Stimulated activated CD4-positive, alpha-beta T cell treated with anti-CD3 and anti-CD28 coated beads, Interleukin-12 subunit alpha, Interleukin-12 subunit beta, amount 100 ng/mL, for 24 hours (primary cell): ENCODE data around the gene TTK.

Source experiments
- DNase-seq, 2 experiments: peaks; one replicate each; pipeline ENCODE4 v3.0.0-alpha.2; 2020; ENCODE audit warnings: low read depth in 2 of 2

TTK gene

DNA sequence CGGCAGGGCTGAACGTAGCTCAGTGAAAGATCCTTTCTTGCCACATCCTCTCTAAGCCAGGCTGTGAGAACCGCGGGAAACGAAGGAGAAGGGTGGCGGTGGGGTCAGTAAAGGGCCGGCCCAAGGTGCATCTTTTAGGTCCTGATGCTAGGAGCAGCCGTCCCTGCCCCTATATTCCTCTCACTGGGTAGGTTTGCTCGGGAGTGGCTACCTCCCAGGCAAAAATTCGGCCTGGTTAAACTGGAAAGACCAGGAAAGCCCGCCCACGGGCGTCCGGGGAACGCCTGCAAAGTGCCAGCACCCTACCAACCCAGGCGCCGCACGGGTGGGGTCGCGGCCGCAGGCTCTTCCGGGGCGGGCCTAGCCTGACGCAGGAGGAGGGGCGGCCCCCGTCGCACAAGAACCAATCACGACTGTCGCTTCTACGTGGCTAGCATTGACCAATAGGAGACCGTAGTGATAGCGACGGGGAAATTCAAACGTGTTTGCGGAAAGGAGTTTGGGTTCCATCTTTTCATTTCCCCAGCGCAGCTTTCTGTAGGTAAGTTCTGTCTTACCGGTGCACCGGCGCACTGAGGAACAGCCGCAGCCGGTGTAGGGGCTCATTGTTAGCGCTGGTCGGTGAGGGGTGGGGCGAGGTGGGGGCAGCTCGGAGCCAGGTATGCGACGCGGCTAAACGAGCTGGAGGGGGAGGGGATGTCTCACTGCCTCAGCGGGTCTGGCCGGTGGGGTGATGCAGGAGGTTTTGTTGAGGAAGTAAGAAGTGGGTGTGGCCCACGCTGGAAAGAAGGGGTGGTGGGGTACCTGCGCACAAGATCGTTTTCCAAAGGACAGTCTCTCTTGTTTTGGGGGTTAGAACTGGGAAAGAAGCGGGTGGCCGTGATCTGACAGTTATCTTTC, at the start of gene TTK:
Gene TTK (plus strand): TSS at position 477 of the 900 bp plus-strand sequence. CDS start 1,195 bp downstream, outside the sequence.
- peak; percentile 79 to 81 for DNase-seq

- no peak for DNase-seq
These were observed 49.6 kb upstream of the TTK start for GRCh38 chr6:79954849-79955248.

GRCh38 chr6:79964607-79965081, 39.8 kb upstream of the TTK start:
- no peak for DNase-seq

GRCh38 chr6:79967178-79967577, 37.3 kb upstream of the TTK start:
- DNase-seq, result no peak

DNA sequence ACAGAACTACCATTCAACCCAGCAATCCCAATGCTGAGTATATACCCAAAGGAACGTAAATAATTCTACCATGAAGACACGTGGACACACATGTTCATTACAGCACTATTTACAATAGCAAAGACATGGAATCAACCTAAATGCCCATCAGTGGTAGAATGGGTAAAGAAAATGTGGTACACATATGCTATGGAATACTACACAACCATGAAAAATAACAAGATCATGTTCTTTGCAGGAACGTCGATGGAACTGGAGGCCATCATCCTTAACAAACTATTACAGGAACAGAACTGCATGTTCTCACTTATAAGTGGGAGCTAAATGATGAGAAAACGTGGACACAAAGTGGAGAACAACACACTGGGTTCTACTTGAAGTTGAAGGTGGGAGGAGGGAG, 34.7 kb upstream of the TTK start:
- DNase-seq, result no peak

DNA sequence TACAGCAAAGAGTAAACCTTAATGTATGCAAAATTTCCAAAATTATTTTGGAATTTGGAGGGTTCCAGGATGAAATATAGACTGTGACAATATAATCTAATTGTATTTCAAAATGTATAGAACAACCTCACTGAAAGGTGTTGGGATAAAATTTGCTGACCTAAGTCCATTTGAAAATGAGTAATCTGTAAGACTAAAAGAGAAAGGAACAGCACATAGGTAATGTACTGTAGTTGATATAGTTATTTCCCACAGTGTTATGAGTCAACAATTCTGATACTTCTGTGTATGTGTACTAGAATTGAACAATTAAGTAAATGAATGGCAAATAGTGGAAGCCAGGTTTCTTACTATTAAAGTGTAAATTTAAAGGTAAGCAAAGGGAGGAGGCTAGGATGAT, 33.3 kb upstream of the TTK start:
- no peak for DNase-seq

DNA sequence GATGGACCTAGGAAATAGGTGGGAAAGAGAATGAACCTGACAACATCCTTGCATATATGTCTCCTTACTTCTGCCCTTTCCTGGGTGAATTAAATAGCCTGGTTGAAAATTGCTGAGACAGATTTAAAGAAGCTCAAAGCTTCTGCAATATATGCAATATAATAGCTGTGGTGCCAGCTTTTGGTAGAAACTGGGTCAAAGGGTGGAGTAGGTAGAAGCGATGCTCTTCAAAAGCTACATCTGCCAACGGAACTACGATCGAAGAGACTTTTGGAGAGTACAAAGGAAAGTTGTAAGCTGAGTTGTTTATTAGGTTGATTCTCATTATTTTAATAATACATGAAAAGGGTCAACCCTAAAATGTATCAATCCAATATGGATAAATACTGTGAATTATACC, 22.8 kb upstream of the TTK start:
- DNase-seq, result no peak

GRCh38 chr6:79984261-79984660, 20.2 kb upstream of the TTK start:
- no peak for DNase-seq

- no peak for DNase-seq
These were observed 19.3 kb upstream of the TTK start for GRCh38 chr6:79985128-79985527.

- no peak for DNase-seq
These were observed 14.8 kb upstream of the TTK start for GRCh38 chr6:79989641-79990040.

DNA sequence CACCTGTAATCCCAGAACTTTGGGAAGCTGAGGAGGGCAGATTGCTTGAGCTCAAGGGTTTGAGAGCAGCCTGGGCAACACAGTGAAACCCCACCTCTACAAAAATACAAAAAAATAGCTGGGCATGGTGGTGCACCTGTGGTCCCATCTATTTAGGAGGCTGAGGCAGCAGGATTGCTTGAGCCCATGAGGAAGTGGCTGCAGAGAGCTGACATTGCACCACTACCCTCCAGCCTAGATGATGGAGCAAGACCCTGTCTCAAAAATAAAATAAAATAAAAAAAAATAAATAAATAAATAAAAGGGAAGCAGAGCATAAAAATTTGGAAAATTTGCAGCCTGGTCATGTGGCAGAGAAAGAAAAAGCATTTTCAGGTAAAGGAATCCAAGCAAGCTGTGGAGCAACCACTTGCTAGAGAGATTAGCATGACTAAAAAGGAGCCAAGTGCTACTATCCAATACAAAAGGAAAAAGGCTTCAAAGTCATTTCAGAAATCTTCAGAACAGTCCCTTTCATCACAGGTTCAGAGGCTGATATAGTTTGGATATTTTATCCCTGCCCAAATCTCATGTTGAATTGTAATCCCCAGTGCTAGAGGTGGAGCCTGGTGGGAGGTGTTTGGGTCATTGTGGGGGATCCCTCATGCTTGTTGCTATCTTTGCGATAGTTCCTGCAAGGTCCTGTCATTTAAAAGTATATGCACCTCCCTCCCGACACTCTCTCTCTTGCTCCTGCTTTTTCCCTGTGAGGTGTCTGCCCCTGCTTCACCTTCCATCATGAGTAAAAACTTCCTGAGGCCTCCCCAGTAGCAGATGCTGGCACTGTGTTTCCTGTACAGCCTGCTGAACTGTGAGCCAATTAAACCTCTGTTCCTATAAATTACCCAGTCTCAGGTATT, 11.2 kb upstream of the TTK start:
- DNase-seq, result no peak

GRCh38 chr6:79993911-79994309, 10.5 kb upstream of the TTK start:
- DNase-seq, result no peak

- DNase-seq, result no peak
These were observed 6.7 kb upstream of the TTK start for GRCh38 chr6:79997728-79998127.

DNA sequence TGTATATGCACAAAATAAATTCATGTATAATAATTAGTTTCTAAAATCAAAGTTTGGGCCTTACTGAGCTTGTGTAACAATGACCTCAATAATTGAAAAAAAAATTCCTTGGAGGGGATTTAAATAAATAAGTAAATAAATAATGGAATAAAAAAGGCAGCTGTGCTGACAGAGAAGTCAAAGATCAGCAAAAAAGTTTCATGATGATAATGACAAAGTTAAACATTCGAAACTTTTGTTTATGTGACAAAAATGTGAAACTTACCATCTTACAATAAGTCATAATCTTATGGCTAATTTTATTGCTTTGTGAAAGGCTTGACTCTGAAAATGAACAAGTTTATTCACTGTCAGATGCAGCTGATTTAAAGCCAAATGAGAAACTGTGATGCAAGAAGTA, 3.1 kb upstream of the TTK start:
- DNase-seq, result no peak

- DNase-seq, result no peak
These were observed 650 bp upstream of the TTK start for GRCh38 chr6:80003826-80004172.

GRCh38 chr6:80005406-80005805, 957 bp downstream of the TTK start:
- no peak for DNase-seq

- DNase-seq, result no peak
These were observed 2.1 kb downstream of the TTK start for GRCh38 chr6:80006541-80006940.

DNA sequence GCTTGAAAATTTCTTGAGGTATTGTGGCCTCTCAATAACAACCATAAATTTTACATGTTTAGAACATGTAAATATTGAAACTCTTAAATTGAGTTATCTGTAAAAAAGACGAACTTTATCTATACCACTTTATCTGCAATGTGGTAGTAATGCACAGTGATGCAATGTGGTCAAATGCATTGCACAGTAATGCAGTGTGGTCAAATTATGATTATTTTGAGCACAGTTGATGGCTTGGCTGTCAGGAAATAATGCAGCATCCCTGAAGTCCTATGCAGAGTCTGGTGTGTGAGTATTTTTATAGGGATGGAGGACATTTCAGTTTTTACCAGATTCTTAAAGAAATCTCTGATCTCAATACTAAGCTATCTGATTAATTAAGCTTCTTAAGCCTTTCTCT, 5.1 kb downstream of the TTK start:
- no peak for DNase-seq

DNA sequence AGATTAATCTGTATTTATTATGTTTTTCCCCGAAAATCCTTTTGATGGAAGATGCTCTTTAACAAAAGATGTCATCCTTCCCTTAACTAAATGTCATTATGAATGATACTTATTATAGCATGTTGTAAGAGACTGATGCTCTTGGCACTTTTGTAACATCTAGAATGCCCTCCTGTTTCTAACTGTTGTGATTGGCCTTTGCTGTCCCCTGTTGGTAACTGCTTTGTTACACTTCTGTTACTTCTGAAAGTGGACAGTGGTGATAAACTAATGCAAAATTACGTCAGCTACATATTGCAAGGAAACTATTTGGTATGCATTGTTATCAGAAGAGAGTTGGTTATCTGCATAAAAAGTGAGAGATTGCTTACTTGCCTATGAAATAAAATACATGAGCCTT, 5.8 kb downstream of the TTK start:
- DNase-seq, result no peak

DNA sequence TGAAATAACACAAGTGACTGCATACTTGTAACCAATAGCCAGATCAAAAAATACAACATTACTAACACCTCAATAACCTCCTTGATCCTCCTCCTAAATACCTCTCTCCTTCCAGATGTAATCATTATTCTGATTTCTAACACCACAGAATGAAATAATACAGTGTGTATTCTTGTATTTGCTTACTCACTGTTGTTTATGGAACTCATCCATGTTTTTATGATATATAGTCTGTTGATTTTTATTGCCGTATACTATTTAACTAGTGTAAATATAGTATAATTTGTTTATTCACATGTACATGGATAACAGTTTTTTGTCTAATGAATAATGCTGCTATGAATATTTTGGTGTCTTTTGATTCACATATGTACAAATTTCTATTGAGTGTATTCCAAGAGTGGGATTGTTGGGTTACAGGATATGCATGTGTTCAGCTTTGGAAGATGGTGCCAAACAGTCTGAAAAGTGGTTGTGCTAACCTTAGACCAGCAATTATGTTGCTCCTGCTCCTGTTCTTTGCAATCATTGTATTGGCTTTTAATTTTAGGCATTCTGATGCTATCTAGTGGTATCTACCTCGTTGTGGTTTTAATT, 11.5 kb downstream of the TTK start:
- DNase-seq, result no peak

DNA sequence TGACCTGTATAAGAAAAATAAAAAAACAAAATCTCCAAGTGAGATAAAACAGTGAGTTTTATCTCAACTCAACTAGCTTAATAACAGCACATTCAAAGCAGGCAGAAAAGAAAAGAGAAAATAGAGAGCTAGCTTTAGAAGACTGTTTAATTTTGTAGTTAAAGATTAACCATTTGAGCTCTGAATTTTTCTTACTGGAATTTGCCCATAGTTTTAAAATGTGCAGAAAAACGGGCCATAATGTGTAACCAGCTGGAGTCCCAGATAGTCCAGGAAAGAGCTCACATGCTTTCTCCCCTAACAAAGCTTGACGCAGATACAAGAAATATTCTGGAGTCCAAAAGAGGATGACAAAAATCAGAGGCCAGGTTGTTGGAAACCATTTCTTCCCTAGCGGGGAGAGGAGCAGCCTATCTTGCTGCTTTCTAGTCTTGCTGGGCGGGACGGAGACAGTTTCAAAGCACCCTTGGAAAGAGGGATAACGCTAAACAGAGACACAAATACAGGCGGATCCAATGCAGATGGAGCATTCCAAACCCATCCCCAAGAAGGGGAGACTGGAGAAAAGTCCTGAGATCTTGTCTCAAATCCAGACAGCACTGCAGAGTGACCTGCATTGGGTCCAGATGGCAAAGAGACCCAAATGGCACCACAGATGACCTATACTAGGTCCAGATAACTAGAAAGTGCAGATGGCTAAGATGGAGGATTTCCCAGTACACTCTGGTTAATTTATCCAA, 16.1 kb downstream of the TTK start:
- DNase-seq, result no peak

DNA sequence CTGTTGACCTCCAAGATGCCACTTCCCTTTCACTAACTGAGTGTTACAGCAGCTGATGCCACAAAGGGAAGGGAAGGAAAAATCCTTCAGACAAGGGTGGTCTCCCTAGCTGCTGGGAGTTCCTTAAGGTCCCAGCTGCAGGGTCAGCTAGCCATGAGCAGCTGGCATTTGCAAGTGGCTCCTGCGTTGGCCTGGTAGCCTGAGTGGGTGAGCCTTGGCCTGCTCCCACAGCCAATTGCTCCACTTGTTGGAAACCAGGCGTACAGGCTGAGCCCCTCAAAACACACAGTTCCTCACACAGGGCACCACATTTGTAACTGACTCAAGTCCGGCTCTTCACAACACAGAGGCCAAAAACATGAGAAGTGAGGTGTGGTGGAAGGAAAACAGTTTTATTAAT, 16.7 kb downstream of the TTK start:
- DNase-seq, result no peak
